Stimulated activated CD8-positive, alpha-beta memory T cell treated with anti-CD3 and anti-CD28 coated beads, Interleukin-2, amount 100 ng/mL, for 48 hours (primary cell): ENCODE results near the gene ZFP36.

Experiments
- DNase-seq, 2 donors: peaks; one replicate each; pipeline ENCODE4 v3.0.0-alpha.2; 2020; ENCODE audit warnings: low read depth in 2 of 2

The ZFP36 gene

DNA sequence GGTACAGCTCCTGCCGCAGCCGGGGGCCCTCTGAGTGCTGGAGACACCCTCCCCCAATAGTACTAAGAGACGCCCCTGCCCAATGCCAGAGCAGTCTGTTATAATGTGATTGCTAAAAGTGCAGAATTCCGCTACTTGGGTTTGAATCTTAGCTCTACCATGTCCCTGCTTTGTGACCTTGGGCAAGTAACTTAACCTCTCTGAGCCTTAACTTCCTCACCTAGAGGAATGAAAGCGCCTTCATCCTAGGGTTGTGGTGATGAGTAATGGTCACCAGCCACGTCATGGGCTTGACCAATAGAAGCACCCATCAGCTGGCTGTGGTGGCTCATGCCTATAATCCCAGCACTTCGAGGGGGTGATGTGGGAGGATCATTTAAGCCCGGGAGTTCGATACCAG is 12.4 kb downstream of the ZFP36 start:
- DNase-seq, result no peak

DNA sequence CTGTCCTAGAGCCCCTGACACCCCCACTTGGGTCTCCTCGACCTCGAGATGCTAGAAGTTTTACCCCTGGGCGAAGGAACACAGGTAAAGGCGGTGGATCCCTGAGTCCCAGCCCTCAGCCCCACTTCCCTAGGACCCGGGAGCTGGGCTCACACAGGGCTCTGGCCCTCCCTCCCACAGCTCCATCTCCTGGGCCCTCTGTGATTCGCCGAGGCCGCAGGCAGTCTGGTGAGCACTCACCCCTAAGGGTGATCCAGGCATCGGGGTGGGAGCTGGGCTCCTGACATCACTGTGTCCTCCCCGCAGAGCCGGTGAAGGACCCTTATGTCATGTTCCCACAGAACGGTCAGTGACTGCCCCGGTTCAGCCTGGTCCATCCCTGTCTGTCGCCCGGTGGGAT is 14.1 kb downstream of the ZFP36 start:
- no peak for DNase-seq

GRCh38 chr19:39422020-39422419 is 15.4 kb downstream of the ZFP36 start:
- DNase-seq, result no peak

GRCh38 chr19:39423258-39424086 is 16.8 kb downstream of the ZFP36 start:
- DNase-seq, result no peak

DNA sequence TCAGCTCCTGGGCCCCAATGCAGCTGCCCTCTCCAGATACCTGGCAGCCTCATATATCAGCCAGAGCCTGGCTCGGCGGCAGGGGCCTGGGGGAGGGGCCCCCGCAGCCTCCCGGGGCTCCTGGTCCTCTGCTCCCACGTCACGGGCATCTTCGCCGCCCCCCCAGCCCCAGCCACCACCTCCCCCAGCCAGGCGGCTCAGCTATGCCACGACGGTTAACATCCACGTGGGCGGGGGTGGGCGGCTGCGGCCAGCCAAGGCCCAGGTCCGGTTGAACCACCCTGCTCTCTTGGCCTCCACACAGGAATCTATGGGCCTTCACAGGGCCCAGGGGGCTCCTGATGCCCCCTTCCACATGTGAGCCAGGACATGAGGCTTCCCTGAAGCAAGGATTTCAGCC is 18.3 kb downstream of the ZFP36 start:
- DNase-seq, result no peak

DNA sequence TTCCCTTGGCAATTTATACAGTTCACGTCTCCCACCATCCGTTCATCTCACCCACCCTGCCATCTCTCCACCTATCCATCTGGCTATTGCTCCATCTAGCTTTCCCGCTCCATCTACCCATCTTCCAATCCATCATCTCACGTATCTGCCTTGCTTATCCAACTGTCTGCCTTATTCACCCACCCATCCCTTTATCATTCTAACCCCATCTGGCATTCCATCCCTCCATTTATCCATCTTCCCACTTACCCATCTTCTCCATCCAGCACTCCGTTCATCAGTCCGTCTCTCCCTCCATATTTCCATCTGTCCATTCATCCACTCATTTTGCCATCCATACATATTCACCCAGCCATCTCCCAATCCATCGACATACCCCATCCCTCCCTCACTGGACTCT is 19.1 kb downstream of the ZFP36 start:
- no peak for DNase-seq

DNA sequence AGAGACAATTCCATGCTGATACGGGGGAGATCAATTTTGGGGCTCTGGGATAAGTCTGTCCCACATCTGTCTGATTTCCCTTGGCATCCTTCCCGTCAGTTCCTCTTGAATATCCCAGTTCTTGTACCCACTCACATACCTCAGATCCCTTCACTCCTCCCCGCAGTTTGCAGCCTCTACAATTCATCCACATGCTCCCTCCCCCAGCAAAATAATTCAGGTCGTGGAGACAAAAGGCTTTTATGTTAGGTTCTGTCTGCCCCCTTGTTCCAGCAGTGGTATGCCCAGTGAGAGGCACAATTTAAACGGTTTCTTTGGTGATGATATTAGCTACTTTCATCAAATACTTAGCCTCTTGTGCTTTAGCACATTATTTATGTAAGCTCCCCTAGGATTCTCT is 19.5 kb downstream of the ZFP36 start:
- DNase-seq, result no peak

DNA sequence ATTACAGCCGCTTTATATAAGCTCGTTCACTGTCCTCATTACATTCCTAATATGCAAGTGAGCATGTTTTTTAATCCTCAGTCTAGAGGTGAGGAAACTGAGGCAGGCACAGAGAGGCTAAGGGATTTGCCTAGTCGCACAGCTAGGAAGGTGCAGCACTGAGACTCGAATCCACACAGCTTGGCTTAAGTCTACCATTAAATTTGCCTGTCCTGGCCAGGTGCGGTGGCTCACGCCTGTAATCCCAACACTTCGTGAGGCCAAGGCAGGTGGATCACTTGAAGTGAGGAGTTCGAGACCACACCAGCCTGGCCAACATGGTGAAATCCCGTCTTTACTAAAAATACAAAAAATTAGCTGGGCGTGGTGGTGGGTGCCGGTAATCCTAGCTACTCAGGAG is 21.1 kb downstream of the ZFP36 start:
- no peak for DNase-seq

GRCh38 chr19:39428283-39429112 is 21.9 kb downstream of the ZFP36 start:
- no peak for DNase-seq

GRCh38 chr19:39430675-39431593 is 24.3 kb downstream of the ZFP36 start:
- DNase-seq, result peak in 1 of 2 donors; percentile 60

DNA sequence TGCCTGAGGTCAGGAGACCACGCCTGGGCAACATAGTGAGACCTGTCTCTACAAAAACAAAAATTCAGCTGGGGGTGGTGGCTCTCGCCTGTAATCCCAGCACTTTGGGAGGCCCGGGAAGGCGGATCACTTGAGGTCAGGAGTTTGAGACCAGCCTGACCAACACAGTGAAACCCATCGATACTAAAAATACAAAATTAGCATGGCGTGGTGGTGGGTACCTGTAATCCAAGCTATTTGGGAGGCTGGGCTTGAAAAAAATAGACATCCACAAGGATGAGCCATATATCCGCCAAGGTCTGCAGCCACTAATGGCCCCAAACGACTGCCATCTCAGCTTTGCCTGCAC is 26.0 kb downstream of the ZFP36 start:
- DNase-seq, result no peak

- no peak for DNase-seq
Observed at GRCh38 chr19:39433480-39434079, 26.9 kb downstream of the ZFP36 start.

GRCh38 chr19:39434123-39435076 is 27.8 kb downstream of the ZFP36 start:
- no peak for DNase-seq

DNA sequence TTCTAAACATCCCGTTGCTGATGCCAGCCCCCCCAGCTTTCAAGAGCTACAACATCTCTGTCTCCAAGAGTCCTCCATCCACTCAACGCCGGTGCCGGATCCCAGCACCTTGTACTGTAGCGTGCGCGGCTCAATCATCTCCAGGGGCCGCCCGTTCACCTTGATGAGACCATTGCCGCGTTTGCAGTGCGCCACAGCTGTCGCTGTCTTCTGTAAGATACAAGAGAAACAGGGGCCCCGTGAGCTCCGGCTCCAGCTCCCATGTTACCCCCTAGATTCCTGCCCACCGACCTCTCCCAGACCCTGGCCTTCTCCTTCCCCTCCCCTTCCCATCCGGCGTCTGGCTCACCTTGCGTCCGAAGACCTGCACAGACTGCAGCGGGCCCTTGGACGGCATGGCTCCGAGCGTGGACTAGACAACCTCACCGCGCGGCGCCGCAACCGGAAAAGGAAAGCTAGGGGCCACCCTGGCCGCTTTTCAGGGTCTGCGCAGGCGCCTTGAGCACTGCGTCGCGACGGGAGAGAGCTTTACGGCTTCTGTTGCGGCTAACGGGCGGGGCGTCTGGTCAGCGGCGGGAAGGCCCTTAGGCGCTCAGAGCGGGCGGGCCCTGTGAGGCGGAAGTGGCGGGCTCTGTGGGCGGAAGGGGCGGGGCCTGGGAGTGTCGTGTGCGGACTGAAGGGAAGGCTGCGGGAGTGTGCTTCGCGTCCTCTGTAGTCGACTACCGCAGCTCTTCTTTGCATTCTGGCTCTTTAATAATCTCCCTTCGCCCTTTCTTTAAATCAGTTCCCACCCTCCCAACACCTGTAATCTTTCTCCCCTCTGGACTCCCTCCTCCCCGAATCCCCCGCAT is 29.1 kb downstream of the ZFP36 start, which contains the start of gene RPS16:
RPS16 (minus strand) TSS at position 451 of the 851 bp plus-strand sequence; CDS start at position 397, 54 bp downstream.
- peak; percentile 99 to 100 for DNase-seq

- no peak for DNase-seq
Observed at GRCh38 chr19:39436350-39436716, 29.7 kb downstream of the ZFP36 start.

GRCh38 chr19:39438270-39438934 is 31.8 kb downstream of the ZFP36 start:
- DNase-seq, result no peak

- no peak for DNase-seq
Observed at GRCh38 chr19:39444598-39445195, 38.0 kb downstream of the ZFP36 start.
